Panc1 (cell line): ENCODE results near the gene FBXL3. TPM values are rescaled to one million over a fixed set of nuclear protein-coding genes. Genes with fewer than 3 reads are reported as not detected.

ENCODE experiments used
- ATAC-seq: fragments of 200-7000 bp; cut with Tn5 transposase; 2 replicates; pipeline ENCODE4 v1.9.1; 2020; ENCODE audit warnings: mild to moderate bottlenecking, moderate library complexity
- BruUV-seq: library from RNA; stranded (reverse); fragments of 400-500 nt; replicated peaks from 2 replicates; lab custom pipeline; 2021; lab: Mats Ljungman, UMichigan
- CTCF ChIA-PET: fragments of 300-600 bp; sonication (Branson Sonifier 250); formaldehyde crosslinking; loops from one replicate; lab custom pipeline; 2022; ENCODE audit warnings: antibody characterized with exemption; lab: Charles Lee
- POLR2A ChIA-PET: fragments of 300-600 bp; sonication (Branson Sonifier 250); formaldehyde crosslinking; loops from one replicate; lab custom pipeline; 2022; ENCODE audit warnings: antibody characterized with exemption; lab: Charles Lee
- DNase-seq: peaks from one replicate; pipeline ENCODE4 v3.0.0-alpha.2; 2010; ENCODE audit warnings: low read depth, low spot score
- H3K27ac ChIP-seq: 2 replicates; pipeline ENCODE4 v1.5.1; 2011; ENCODE audit warnings: mild to moderate bottlenecking, low read length, inconsistent platforms
- H3K27me3 ChIP-seq: fragments of 200-500 bp; sonication (Bioruptor generic); 2 replicates; pipeline ENCODE4 v1.6.0; 2014; ENCODE audit warnings: low read length, inconsistent platforms; ENCODE audit not compliant: control insufficient read depth, insufficient read depth
- H3K36me3 ChIP-seq: fragments of 200-500 bp; sonication (Bioruptor generic); 2 replicates; pipeline ENCODE4 v1.5.1; 2014; ENCODE audit warnings: inconsistent platforms, mild to moderate bottlenecking, low read length, moderate library complexity; ENCODE audit not compliant: control insufficient read depth, insufficient read depth
- H3K4me1 ChIP-seq: 2 replicates; pipeline ENCODE4 v1.5.1; 2011; ENCODE audit warnings: inconsistent platforms, mild to moderate bottlenecking, low read length, moderate library complexity; ENCODE audit not compliant: control insufficient read depth, insufficient read depth
- H3K4me3 ChIP-seq, 2 experiments: 2 replicates each; pipeline ENCODE4 v1.5.1; 2011 to 2012; ENCODE audit warnings: low read depth in 2 of 2, low read length in 2 of 2, mild to moderate bottlenecking in 2 of 2, inconsistent platforms in 1 of 2, moderate library complexity in 1 of 2
- H3K9me3 ChIP-seq: fragments of 200-500 bp; sonication (Bioruptor generic); 2 replicates; pipeline ENCODE4 v1.5.1; 2014; ENCODE audit warnings: low read depth, mild to moderate bottlenecking, inconsistent platforms, low read length, moderate library complexity; ENCODE audit not compliant: control insufficient read depth, insufficient read depth
- POLR2AphosphoS5 ChIP-seq: IDR thresholded peaks from 2 replicates; pipeline ENCODE4 v1.6.1; 2012; ENCODE audit warnings: mild to moderate bottlenecking, low read depth, low read length, moderate library complexity
- SIN3A ChIP-seq: IDR thresholded peaks from 2 replicates; pipeline ENCODE4 v1.6.1; 2012; ENCODE audit warnings: low read depth, mild to moderate bottlenecking, low read length, moderate library complexity, borderline replicate concordance; ENCODE audit not compliant: insufficient read depth
- TCF7L2 ChIP-seq: IDR thresholded peaks from 2 replicates; pipeline ENCODE4 v1.6.1; 2011; ENCODE audit warnings: mild to moderate bottlenecking, low read depth, low read length, inconsistent platforms
- in situ Hi-C: cut with HindIII; loops from 2 replicates; pipeline ENCODE4 v1.10.0; 2016; ENCODE audit warnings: low sequenced_read_pairs, low pct_unique_long_range_greater_than_20kb
- intact Hi-C: fragments of 100-400 bp; cut with micrococcal nuclease; formaldehyde crosslinking; loops from one replicate; pipeline ENCODE4 v1.10.0; 2022; ENCODE audit not compliant: unreplicated experiment
- total RNA-seq: library from RNA; stranded (reverse); gene quantifications from one replicate; pipeline ENCODE4 v1.2.1, GENCODE V29; 2021; ENCODE audit not compliant: unreplicated experiment
- TF ChIP-seq, protein P1 (sequence below), 2 experiments: IDR thresholded peaks; 2 replicates each; pipeline ENCODE4 v1.6.1; 2011 to 2012; ENCODE audit warnings: low read depth in 2 of 2, control low read depth in 1 of 2, low read length in 1 of 2, mild to moderate bottlenecking in 1 of 2, moderate library complexity in 1 of 2; ENCODE audit not compliant: insufficient read depth in 1 of 2
- TF ChIP-seq, protein P2 (sequence below): fragments of 450-650 bp; IDR thresholded peaks from 2 replicates; pipeline ENCODE4 v1.5.1; 2017; ENCODE audit warnings: mild to moderate bottlenecking

Gene FBXL3
- total RNA-seq, 1 experiment from 2014 or later = 18.5 TPM

DNA sequence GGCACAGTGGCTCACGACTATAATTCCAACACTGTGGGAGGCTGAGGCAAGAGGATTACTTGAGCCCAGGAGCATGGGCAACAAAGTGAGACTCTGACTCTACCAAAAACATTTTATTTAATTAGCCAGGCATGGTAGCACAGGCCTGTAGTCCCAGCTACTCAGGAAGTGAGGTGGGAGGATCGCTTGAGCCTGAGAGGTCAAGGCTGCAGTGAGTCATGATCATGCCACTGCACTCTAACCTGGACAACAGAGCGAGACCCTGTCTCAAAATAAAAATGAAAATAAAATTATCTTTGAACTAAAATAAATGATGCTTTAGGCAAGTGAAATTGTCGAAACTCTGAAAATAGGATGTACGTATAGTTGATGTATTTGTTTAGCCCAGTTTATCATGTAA, 43.3 kb downstream of the FBXL3 start:
- BruUV-seq = no TSS peak

DNA sequence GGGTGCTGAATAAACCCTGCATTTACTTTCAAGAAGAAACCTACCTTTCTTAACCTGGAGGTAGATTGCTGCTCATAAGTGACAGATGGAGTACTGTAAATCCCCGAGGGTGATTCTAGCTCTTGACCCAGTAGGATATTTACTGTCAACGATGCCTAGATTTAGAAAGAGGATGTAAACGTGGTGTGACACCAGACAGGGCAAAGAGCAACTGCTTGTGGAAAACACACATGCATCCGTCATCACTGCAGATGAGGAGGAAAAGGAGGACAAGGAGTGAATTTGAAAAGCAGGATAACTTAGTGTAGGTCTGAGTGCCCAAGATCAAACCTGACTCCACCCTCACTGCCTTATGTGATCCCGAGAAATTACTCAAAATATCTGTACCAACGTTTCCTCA, 44.9 kb downstream of the FBXL3 start:
- H3K9me3 ChIP-seq = no peaks in the 10 kb centered on the region
- CTCF ChIA-PET = no interaction called here

More for the DNA sequence above, 43.3 kb downstream of the FBXL3 start:
- H3K9me3 ChIP-seq = no peaks in the 10 kb centered on the region
- ChIA-PET CTCF (no interaction called here), POLR2A (no interaction called here)
- intact Hi-C loops = no loop called here
- no peak overlapping the region for H3K27ac ChIP-seq
- ATAC-seq (no peak), DNase-seq (no peak)
- no peak overlapping the region for H3K4me3 ChIP-seq
- H3K4me1 ChIP-seq = no peaks in the 10 kb centered on the region
- TF ChIP-seq POLR2AphosphoS5 (no peak), SIN3A (no peak), TCF7L2 (no peak)
- TF ChIP-seq, protein P1, sequence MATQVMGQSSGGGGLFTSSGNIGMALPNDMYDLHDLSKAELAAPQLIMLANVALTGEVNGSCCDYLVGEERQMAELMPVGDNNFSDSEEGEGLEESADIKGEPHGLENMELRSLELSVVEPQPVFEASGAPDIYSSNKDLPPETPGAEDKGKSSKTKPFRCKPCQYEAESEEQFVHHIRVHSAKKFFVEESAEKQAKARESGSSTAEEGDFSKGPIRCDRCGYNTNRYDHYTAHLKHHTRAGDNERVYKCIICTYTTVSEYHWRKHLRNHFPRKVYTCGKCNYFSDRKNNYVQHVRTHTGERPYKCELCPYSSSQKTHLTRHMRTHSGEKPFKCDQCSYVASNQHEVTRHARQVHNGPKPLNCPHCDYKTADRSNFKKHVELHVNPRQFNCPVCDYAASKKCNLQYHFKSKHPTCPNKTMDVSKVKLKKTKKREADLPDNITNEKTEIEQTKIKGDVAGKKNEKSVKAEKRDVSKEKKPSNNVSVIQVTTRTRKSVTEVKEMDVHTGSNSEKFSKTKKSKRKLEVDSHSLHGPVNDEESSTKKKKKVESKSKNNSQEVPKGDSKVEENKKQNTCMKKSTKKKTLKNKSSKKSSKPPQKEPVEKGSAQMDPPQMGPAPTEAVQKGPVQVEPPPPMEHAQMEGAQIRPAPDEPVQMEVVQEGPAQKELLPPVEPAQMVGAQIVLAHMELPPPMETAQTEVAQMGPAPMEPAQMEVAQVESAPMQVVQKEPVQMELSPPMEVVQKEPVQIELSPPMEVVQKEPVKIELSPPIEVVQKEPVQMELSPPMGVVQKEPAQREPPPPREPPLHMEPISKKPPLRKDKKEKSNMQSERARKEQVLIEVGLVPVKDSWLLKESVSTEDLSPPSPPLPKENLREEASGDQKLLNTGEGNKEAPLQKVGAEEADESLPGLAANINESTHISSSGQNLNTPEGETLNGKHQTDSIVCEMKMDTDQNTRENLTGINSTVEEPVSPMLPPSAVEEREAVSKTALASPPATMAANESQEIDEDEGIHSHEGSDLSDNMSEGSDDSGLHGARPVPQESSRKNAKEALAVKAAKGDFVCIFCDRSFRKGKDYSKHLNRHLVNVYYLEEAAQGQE (IDR thresholded peaks at IDR 0.05; ENCODE audit: insufficient read depth in 1 of 2, low read depth in 2 of 2, low read length in 1 of 2) = no peak
- TF ChIP-seq, protein P2, sequence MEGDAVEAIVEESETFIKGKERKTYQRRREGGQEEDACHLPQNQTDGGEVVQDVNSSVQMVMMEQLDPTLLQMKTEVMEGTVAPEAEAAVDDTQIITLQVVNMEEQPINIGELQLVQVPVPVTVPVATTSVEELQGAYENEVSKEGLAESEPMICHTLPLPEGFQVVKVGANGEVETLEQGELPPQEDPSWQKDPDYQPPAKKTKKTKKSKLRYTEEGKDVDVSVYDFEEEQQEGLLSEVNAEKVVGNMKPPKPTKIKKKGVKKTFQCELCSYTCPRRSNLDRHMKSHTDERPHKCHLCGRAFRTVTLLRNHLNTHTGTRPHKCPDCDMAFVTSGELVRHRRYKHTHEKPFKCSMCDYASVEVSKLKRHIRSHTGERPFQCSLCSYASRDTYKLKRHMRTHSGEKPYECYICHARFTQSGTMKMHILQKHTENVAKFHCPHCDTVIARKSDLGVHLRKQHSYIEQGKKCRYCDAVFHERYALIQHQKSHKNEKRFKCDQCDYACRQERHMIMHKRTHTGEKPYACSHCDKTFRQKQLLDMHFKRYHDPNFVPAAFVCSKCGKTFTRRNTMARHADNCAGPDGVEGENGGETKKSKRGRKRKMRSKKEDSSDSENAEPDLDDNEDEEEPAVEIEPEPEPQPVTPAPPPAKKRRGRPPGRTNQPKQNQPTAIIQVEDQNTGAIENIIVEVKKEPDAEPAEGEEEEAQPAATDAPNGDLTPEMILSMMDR = no peak
- H3K27me3 ChIP-seq = no peaks in the 10 kb centered on the region
- in situ Hi-C loops = no loop called here
- no peaks in the 10 kb centered on the region for H3K36me3 ChIP-seq

More for the DNA sequence above, 44.9 kb downstream of the FBXL3 start:
- Histone ChIP-seq H3K4me3 (no peak overlapping the region), H3K4me1 (no peaks in the 10 kb centered on the region), H3K27ac (no peak overlapping the region), H3K36me3 (no peaks in the 10 kb centered on the region), H3K27me3 (no peaks in the 10 kb centered on the region)
- in situ Hi-C loops = no loop called here
- DNase-seq = no peak
- BruUV-seq = no TSS peak
- intact Hi-C loops = no loop called here
- ATAC-seq = no peak
- TF ChIP-seq SIN3A (no peak), TCF7L2 (no peak), POLR2AphosphoS5 (no peak)
- TF ChIP-seq, protein P1 (IDR thresholded peaks at IDR 0.05; ENCODE audit: insufficient read depth in 1 of 2, low read depth in 2 of 2, low read length in 1 of 2) = no peak
- TF ChIP-seq, protein P2 = no peak
- POLR2A ChIA-PET = no interaction called here
